Measurements from ENCODE around the gene SEC24B.
A peak's percentile ranks its signal among the peaks of the same experiment; 100 is the strongest.
"Not testable (repeated sequence)": the region's sequence is repeated elsewhere in the genome, so short reads cannot be mapped to it uniquely, and the experiment has no call there.

The SEC24B gene

DNA sequence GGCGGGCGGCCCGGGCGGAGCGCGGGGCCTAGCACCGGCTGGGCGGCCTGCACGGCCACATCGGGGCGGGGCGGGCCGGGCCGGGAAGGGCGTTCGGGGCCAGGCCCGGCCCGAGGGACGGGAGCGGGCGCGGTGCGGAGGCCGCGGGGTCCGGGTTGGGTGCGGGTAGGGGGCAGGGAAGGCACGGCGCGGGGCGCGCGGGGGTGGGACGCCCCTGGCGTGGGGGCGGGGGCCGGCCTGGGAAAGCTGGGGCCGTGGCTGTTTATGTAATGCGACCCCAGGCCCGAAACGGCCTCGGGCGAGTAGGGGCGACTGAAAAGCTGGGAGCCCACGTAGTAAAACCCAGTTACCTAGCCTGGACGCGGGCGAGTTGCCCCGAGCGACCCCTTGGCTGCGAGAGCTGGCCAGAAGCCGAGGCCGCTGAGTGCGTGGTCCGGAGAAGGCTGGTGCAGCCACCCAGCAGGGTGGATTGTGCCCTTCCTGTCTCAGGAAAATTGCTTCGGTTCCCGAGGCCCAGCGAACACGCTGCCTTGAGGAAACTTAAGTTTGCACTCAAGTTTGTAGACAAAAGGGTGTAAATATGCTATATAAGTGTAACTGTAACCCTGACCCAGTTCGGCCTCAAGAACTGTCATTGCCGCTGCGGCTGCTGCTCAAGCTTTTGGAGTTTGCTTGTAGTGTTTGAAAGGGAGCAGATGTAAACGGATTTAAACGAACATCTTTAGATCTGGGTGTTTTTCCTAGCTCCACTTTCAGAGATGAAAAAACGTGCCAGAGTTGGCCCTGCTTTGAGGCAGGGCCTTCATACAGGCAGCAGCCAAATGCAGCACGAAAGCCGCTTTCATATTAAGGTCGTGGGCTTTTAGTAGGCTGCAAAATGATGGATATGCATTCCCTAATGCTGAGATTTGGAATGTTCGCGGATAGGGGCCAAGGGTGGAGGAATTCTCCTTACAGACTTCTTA is 674 bp downstream of the SEC24B start:
- peak; percentile 47 for DNase-seq

DNA sequence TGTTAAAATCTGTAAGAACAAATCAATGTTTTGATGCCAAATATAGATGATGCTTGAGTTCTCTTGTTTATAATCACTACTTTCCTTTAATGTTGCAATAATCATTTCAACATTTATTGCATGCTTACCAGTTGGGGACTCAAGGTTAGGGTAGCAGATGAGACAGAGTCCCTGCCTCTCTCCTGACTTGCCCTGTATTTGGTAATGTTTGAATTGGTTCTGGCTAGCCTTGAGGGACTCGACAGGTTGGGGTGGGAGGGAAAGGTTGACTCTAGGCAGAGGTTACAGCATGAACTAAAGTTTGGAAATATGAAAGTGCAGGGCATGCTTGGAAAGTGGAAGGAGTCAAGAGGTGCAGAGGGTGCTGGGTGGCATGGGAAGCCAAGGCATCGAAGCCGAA is 2.0 kb downstream of the SEC24B start:
- DNase-seq, result no peak

DNA sequence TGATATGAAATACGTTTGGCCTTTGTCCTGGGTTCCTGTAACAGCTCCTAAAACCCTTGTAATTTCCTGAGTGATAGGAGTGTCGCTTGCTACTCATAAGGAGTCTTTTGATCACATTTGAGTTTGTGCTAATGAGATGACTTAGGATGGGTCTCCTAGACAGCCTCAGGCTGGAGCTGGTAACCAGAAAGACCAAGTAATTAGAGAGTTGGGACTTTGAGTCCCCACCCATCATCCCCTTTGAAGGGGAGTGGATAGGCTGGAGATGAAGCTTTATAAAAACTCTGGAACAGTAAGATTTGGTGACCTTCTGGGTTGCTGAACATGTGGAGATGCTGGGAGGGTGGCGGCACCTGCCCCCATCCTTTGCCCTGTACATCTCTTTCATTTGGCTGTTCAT is 2.9 kb downstream of the SEC24B start:
- DNase-seq, result no peak

- no peak for DNase-seq
Observed at GRCh38 chr4:109440948-109441347, 7.3 kb downstream of the SEC24B start.

DNA sequence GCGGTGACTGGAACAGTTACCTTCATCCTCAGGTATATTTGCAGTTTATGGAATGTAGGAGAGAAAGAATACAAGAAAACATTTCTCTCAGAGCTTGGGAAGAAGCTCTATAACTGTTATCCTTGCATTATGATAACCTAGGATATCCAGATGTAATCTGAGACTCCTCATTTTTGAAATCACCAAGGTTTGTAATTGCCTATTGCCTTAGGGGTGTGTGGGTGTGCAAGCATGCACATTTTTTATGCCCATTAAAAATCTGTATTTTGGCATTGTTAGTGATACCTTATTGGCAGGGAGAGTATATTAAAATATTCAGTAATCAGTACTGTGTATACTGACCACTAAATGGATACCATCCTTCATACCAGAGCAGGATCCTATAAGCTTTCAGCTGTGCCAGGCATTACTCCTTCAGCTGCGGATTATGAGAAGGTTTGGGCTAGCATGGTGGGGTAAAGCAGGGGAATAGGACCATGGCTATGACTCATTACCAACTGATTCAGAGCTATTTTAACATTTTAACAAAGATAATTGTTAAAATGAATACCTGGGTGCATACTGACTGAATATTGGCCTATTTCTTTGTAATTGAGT is 8.3 kb downstream of the SEC24B start:
- DNase-seq, result no peak

GRCh38 chr4:109444182-109444844 is 10.7 kb downstream of the SEC24B start:
- no peak for DNase-seq

- no peak for DNase-seq
Observed at GRCh38 chr4:109447278-109447677, 13.7 kb downstream of the SEC24B start.

- no peak for DNase-seq
Observed at GRCh38 chr4:109451544-109452273, 18.1 kb downstream of the SEC24B start.

DNA sequence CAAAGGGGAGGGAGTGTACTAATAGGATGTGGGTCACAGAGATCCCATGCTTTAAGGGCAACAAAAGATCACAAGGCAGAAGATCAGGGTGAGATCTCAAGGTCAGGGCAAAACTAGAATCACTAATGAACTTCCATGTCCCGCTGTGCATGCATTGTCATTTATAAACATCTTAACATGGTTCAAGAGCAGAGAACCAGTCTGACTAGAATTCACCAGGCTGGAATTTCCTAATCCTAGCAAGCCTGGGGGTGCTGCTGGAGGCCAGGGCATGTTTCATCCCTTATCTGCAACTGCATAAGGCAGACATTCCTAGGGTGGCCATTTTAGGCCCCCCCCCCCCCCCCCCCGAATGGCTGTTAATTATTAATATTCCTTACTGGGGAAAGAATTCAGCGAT is 19.5 kb downstream of the SEC24B start:
- not testable (repeated sequence) for DNase-seq

GRCh38 chr4:109462297-109462696 is 28.7 kb downstream of the SEC24B start:
- no peak for DNase-seq

GRCh38 chr4:109462802-109463201 is 29.2 kb downstream of the SEC24B start:
- no peak for DNase-seq

GRCh38 chr4:109465069-109465468 is 31.5 kb downstream of the SEC24B start:
- no peak for DNase-seq

GRCh38 chr4:109469915-109470314 is 36.3 kb downstream of the SEC24B start:
- DNase-seq, result no peak

DNA sequence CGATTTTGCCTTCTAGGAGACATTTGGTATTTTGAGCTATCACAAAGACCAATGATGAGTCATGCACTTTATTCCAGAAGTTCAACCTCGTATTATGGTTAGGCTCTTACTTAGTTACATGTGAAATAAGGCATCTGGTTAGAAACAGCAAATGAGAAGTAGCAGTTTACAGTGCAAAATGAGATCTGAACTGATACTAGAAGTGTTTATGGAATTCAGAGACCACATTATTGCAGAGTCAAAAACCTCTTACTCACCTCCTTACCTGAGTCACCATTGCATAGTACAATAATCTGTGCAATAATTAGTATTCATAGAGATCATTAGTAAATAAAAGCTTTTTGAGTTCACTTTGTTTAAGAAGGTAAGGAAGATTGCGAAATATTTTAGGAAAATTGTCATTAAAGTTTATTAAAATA is 38.7 kb downstream of the SEC24B start:
- no peak for DNase-seq

- no peak for DNase-seq
Observed at GRCh38 chr4:109473824-109474223, 40.2 kb downstream of the SEC24B start.

- DNase-seq, result no peak
Observed at GRCh38 chr4:109486007-109486406, 52.4 kb downstream of the SEC24B start.

GRCh38 chr4:109494563-109494962 is 60.9 kb downstream of the SEC24B start:
- no peak for DNase-seq

- no peak for DNase-seq
Observed at GRCh38 chr4:109495514-109495913, 61.9 kb downstream of the SEC24B start.

DNA sequence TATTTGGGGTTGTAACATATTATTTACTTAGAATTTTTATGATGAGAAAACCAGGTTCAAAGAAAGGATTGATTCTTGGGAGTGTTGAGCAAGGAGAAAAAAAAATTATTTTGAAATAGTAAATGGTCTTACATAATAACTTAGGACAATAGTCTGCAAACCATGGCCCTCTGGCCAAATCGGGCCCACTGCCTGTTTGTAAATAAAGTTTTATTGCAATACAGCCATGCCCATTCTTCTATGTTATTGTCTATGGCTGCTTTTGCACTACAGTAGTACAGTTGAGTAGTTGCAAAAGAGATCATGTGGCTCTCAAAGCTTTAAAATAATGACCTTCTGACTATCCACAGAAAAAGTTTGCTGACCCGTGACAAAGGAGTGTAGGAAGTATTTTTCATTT is 63.3 kb downstream of the SEC24B start:
- no peak for DNase-seq

DNA sequence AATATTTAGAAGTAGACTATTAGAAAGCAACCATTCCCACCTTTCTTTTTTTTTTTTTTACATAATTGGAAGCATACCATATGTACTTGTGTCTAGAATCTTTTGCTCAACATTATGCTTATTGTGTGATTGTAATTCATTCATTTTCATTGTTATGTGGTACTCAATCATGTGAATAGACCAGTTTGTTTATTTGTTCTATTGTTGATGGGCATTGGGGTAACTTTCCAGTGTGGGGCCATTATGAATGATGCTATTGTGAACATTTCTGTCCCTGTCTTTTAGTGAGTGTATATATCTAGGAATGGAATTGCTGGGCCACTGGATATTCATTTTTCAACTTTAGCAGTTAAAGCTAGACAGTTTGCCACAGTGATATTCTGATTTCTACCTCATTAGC is 63.9 kb downstream of the SEC24B start:
- DNase-seq, result no peak

DNA sequence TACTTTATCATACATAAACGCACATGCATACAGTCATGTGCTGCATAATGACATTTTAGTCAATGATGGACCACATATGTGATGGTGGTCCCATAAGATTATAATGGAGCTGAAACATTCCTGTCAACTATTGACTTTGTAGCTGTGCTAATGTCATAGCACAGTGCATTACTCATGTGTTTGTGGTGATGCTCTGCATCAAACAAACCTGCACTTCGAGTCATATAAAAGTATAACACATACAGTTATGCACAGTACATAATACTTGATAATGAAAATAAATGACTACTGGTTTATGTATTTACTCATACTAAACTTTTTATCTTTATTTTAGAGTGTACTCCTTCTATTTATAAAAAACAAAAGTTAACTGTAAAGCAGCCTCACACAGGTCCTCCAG is 65.9 kb downstream of the SEC24B start:
- DNase-seq, result no peak

DNA sequence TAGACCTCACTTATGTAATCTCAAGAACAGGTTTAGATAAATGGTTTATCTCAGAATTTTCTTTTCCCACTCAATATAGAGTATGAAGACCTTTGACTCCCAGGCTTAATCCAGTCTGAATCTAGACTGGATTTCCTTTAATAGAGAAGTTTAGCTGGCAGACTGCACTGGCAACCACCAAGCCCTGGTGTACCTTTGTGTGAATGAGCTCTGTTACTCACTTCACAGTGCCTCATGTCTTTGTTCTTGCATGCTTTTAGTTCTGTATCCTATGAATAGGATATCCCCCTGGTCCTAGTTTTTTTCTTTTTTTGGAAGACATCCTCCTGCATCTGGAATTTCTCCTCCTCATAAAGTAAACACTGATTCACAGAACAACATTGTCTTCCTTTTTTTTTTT is 73.3 kb downstream of the SEC24B start:
- DNase-seq, result no peak

DNA sequence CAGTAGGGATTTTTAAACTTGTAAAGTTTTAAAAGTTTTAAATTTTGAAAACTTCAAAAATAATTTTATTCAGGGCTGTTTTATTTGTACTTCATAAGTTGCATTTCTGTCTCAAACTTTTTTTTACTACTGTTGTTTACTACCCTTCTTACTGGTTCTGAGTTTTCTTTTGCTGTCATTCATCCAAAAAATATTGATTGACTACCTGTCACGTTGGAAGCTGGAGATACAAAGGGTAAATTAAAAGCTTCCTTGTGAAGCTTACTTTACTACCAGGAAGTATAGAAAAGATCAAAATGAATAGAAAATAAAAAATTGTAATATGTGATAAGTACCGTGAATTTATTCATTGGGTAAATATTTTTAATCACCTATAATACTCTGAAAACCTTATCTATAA is 77.1 kb downstream of the SEC24B start:
- DNase-seq, result no peak
